CD4-positive, alpha-beta T cell treated with Interleukin-6 for 4 hours (primary cell): ENCODE measurements around the gene BACH1.

Source experiments
- DNase-seq: peaks from one replicate; pipeline ENCODE4 v3.0.0-alpha.2; 2020; ENCODE audit warnings: mixed read lengths

The BACH1 gene

GRCh38 chr21:29385934-29386520, 87.3 kb downstream of the BACH1 start:
- no peak for DNase-seq

- DNase-seq: no peak
Measured at GRCh38 chr21:29386803-29387202, 88.1 kb downstream of the BACH1 start.

GRCh38 chr21:29387598-29387997, 88.9 kb downstream of the BACH1 start:
- no peak for DNase-seq

GRCh38 chr21:29389136-29389535, 90.4 kb downstream of the BACH1 start:
- no peak for DNase-seq

- no peak for DNase-seq
Measured at GRCh38 chr21:29390778-29391177, 92.1 kb downstream of the BACH1 start.

- DNase-seq: no peak
Measured at GRCh38 chr21:29394051-29394450, 95.3 kb downstream of the BACH1 start.
